Fibroblast of pulmonary artery (primary cell): ENCODE measurements around the gene PLK3.
"Not testable (repeated sequence)": the region's sequence is repeated elsewhere in the genome, so short reads cannot be mapped to it uniquely, and the experiment has no call there.

Experiments
- DNase-seq: peaks from one replicate; pipeline ENCODE4 v3.0.0-alpha.2; 2010; ENCODE audit warnings: low read depth
- H3K4me3 ChIP-seq: replicated peaks from 2 replicates; pipeline ENCODE4 v1.5.1; 2011; ENCODE audit warnings: low read depth, mild to moderate bottlenecking, control low read depth, low read length, moderate library complexity
- CTCF ChIP-seq: IDR thresholded peaks from 2 replicates; pipeline ENCODE4 v1.5.1; 2011; ENCODE audit warnings: mild to moderate bottlenecking, control low read depth, low read length, inconsistent platforms; ENCODE audit errors: missing control alignments

Gene PLK3

GRCh38 chr1:44806704-44807363 is 6.7 kb downstream of the PLK3 start, which contains the start of gene DYNLT4:
Gene DYNLT4 (minus strand): TSS chr1:44807351. CDS start chr1:44806668, 683 bp downstream.
- no peak for DNase-seq
- H3K4me3 ChIP-seq, result peak within 1 kb of the TSS; percentile 67
- TF ChIP-seq CTCF, result no peak

- TF ChIP-seq CTCF, result no peak
- peak overlapping the region; percentile 67 for H3K4me3 ChIP-seq
- peak; percentile 100 for DNase-seq
These were observed 7.3 kb downstream of the PLK3 start for GRCh38 chr1:44807364-44808062.

- DNase-seq, result peak; percentile 95
- no peak for TF ChIP-seq CTCF
- peak within 1 kb of the TSS; percentile 67 for H3K4me3 ChIP-seq
These were observed 8.1 kb downstream of the PLK3 start, which contains the start of gene BTBD19 for GRCh38 chr1:44808063-44808937. Gene BTBD19 (plus strand): TSS chr1:44808523. CDS start chr1:44808821, 298 bp downstream.

GRCh38 chr1:44808938-44809917 is 9.1 kb downstream of the PLK3 start:
- H3K4me3 ChIP-seq, result peak overlapping the region; percentile 67
- DNase-seq, result peak; percentile 86
- TF ChIP-seq CTCF, result peak; percentile 25

- H3K4me3 ChIP-seq, result peak overlapping the region; percentile 67
- DNase-seq, result no peak
- TF ChIP-seq CTCF, result no peak
These were observed 10.1 kb downstream of the PLK3 start for GRCh38 chr1:44810101-44810761.

- peak overlapping the region; percentile 67 for H3K4me3 ChIP-seq
- not testable (repeated sequence) for DNase-seq
These were observed 10.6 kb downstream of the PLK3 start for GRCh38 chr1:44810762-44811105.
